ENCODE measurements around the gene POU4F3.

POU4F3 gene

DNA sequence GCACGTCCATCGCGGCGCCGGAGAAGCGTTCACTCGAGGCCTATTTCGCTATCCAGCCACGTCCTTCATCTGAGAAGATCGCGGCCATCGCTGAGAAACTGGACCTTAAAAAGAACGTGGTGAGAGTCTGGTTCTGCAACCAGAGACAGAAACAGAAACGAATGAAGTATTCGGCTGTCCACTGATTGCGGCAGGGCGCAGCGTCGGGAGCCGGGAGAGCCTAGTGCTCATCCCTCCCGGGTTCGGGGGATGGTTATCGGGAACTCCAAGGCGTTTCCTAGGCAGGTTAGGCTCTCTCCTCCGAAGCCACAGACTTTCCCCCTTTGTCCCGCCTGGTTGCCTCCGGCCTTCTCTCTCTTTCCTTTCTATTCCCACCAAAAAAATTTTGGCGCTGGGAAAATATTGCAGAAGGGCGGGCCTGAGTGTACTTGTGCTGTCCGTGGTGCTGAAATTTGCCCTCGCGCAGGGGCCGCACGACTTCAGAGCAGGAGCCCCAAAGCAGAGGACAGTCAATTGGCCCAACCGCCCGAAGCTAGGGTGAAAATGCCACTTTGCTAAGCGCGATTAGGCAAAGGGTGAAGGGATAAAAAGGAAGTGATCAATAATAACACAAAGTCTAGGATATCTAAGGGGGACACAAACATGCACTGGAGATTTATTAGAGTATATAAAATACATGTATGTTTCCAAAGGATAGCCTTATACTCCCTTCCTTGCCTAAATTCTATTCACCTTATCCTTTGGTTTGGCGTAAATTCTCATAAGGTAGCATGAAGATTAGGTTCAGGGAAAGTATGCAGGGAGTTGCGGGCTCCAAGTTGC lies 1.8 kb downstream of the POU4F3 start:
- H3K27ac ChIP-seq = no peak overlapping the region
- TF ChIP-seq CTCF (conservative IDR thresholded peaks at IDR 0.05) = no peak

DNA sequence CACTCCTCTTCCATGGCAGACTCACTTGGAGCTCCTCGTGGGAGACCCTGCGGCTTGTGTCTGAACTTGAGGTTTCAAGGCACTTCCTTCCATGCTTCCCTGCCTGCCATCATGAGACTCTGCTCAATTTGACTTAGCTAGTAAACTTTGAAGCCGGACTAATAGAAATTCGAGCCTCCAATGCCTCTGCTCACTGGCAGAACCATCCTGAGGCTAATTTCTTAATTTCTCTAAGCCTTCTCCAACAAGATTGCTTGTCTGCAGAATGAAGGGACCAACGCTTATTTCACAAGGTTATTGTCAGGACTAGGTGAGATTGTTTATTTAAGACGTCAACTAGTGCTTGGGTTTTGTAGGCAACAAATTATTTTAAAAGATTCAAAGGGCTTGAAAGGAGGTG lies 3.2 kb downstream of the POU4F3 start:
- H3K27ac ChIP-seq = no peak overlapping the region
- TF ChIP-seq CTCF (conservative IDR thresholded peaks at IDR 0.05) = no peak

- TF ChIP-seq CTCF (conservative IDR thresholded peaks at IDR 0.05) = no peak
- no peak overlapping the region for H3K27ac ChIP-seq
These were observed 3.9 kb downstream of the POU4F3 start for GRCh38 chr5:146342519-146342881.

GRCh38 chr5:146342882-146343865 lies 4.5 kb downstream of the POU4F3 start:
- no peak overlapping the region for H3K27ac ChIP-seq
- TF ChIP-seq CTCF (conservative IDR thresholded peaks at IDR 0.05) = no peak

GRCh38 chr5:146344155-146345118 lies 5.8 kb downstream of the POU4F3 start:
- H3K27ac ChIP-seq = no peak overlapping the region
- TF ChIP-seq CTCF (conservative IDR thresholded peaks at IDR 0.05) = no peak

GRCh38 chr5:146345240-146345577 lies 6.6 kb downstream of the POU4F3 start:
- no peak for TF ChIP-seq CTCF (conservative IDR thresholded peaks at IDR 0.05)
- H3K27ac ChIP-seq = no peak overlapping the region

All from VCaP (cell line).